ENCODE measurements around the gene RNF8. TPM values are rescaled to one million over a fixed set of nuclear protein-coding genes. Genes with fewer than 3 reads are reported as not detected.

The RNF8 gene
- total and polyA plus RNA-seq, 10 donors = 8.0 to 15.6 (median 13.1) TPM

DNA sequence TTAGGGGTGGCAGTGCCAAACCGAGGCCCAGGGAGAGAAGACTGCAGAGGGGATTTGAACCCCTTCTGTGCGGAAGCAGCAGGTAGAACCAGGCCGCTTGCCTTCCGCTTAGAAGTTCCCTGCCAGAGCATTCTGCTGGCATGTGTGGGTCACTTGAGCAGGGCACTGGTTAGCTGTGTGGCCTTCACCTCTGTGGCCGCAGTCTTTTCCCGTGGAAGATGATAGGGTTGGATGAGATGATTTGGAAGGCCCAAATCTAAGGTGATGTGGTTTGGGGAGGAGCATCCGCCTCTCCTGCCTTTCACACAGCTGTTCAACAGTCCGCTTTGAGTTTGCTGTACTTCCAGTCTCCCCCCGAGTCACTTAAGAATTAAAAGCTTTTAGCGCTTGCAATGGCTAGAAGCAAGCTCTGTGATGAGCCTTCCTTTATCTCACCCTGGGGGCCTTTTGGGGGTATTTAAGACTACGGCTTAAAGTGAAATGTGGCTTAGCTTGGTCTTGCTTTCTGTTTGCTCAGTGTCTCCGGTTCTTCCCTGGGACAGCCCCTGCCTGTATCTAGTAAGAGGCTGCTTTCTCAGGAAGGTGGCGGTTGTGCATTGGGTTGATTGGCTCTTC, 80.0 kb downstream of the RNF8 start:
- DNase-seq = no peak
- Histone ChIP-seq H3K9me3 (peaks cover 0 to 9% (median 0%) of the 10 kb centered on the region in 8 donors), H3K36me3 (peaks cover 0 to 35% (median 32%) of the 10 kb centered on the region in 6 donors), H3K4me1 (peaks cover 15 to 54% (median 37%) of the 10 kb centered on the region in 6 donors), H3K27me3 (replicated peaks in 1 of 7) (peaks cover 0 to under 1% (median 0%) of the 10 kb centered on the region in 7 donors), H3K4me3 (peak overlapping the region; percentile 77 to 94 (median 92)), H3K27ac (peak overlapping the region; percentile 90 to 97 (median 96))
- TF ChIP-seq POLR2A (IDR thresholded peaks at IDR 0.05) (no peak), POLR2AphosphoS5 (IDR thresholded peaks at IDR 0.05) (no peak)
- TF ChIP-seq, protein P1, sequence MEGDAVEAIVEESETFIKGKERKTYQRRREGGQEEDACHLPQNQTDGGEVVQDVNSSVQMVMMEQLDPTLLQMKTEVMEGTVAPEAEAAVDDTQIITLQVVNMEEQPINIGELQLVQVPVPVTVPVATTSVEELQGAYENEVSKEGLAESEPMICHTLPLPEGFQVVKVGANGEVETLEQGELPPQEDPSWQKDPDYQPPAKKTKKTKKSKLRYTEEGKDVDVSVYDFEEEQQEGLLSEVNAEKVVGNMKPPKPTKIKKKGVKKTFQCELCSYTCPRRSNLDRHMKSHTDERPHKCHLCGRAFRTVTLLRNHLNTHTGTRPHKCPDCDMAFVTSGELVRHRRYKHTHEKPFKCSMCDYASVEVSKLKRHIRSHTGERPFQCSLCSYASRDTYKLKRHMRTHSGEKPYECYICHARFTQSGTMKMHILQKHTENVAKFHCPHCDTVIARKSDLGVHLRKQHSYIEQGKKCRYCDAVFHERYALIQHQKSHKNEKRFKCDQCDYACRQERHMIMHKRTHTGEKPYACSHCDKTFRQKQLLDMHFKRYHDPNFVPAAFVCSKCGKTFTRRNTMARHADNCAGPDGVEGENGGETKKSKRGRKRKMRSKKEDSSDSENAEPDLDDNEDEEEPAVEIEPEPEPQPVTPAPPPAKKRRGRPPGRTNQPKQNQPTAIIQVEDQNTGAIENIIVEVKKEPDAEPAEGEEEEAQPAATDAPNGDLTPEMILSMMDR (IDR thresholded peaks at IDR 0.05 in 8 of 11, conservative IDR thresholded peaks at IDR 0.05 in 3 of 11) = no peak
- 6 to 13% (median 6%) methylated on average over 11 to 13 of the region's 13 CpGs for WGBS, 5 donors
- intact Hi-C loops (cut with DNase I; ENCODE audit: low total_unique reads) = no loop called here

DNA sequence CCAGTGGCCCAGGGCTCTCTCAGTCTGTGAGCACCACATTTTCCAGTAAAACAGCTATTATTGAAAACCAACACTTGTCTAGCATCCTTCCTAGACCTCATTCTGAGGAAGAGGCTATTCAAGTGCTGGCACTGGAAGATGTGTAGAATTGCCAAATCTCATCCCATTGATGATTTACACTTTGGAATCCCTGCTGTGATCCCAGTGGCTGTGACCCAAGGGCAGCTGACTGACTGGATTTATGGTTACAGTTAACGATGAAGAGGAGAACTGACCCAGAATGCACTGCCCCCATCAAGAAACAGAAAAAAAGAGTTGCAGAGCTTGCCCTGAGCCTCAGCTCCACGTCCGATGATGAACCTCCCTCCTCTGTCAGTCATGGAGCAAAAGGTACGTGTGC, 81.6 kb downstream of the RNF8 start:
- no peak for TF ChIP-seq POLR2A (IDR thresholded peaks at IDR 0.05)
- intact Hi-C loops (cut with DNase I; ENCODE audit: low total_unique reads) = no loop called here
- DNase-seq = no peak
- H3K27me3 ChIP-seq (replicated peaks in 1 of 7) = no peaks in the 10 kb centered on the region
- H3K36me3 ChIP-seq = peaks cover 0 to 51% (median 43%) of the 10 kb centered on the region in 6 donors
- H3K9me3 ChIP-seq = no peaks in the 10 kb centered on the region
- no peak overlapping the region for H3K4me3 ChIP-seq
- 82 to 93% (median 92%) methylated on average over 4 of the region's 4 CpGs for WGBS, 5 donors
- no peak overlapping the region for H3K27ac ChIP-seq
- peaks cover 15 to 69% (median 37%) of the 10 kb centered on the region in 6 donors for H3K4me1 ChIP-seq

DNA sequence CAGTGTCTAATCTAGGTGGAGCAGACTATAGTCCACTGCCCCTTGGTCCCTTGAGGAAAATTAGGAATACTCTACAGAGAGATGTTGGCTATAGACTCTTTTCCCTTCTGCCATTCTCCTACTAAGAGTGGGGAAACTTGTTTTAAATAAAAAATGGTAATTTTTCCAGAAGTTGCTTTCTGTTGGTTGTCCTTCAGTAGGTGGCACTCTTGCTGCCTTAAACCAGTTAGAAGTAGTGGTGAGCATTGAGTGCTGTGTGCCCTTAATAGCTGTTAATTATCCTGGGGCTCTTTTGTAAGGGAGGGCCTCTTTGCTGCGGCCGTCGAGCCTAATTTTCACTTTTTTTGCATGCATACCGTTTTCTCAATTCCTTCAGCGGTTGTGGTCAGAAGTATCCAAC, 82.0 kb downstream of the RNF8 start:
- intact Hi-C loops (cut with DNase I; ENCODE audit: low total_unique reads) = no loop called here
- peaks cover 15 to 73% (median 37%) of the 10 kb centered on the region in 6 donors for H3K4me1 ChIP-seq
- no peaks in the 10 kb centered on the region for H3K9me3 ChIP-seq
- no peak overlapping the region for H3K27ac ChIP-seq
- TF ChIP-seq POLR2AphosphoS5 (IDR thresholded peaks at IDR 0.05) = no peak
- no peak for TF ChIP-seq POLR2A (IDR thresholded peaks at IDR 0.05)
- TF ChIP-seq, protein P1 (IDR thresholded peaks at IDR 0.05 in 8 of 11, conservative IDR thresholded peaks at IDR 0.05 in 3 of 11) = no peak
- H3K27me3 ChIP-seq (replicated peaks in 1 of 7) = no peaks in the 10 kb centered on the region
- DNase-seq = no peak
- H3K36me3 ChIP-seq = peaks cover 0 to 56% (median 44%) of the 10 kb centered on the region in 6 donors
- 86 to 92% (median 89%) methylated on average over 5 of the region's 5 CpGs for WGBS, 5 donors
- H3K4me3 ChIP-seq = no peak overlapping the region

DNA sequence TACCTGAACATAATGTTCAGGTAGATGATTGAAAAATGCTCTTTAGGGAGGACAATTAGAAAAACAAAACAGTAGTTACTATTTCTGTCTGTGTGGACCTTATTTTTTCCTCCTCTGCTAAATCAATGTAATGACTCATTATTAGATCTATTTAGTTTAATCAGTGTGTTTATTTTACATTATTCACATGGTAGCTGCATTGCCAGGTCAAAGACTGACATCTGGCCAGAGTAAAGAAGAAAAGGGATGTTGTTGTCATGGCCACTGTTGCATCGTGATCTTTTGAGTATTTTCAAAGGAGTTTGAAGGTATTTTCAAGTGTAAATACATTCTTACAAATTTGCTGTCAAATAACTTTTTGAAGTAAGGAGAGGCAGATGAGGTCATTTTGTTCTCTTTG, 85.1 kb downstream of the RNF8 start:
- no peak for DNase-seq
- TF ChIP-seq POLR2A (IDR thresholded peaks at IDR 0.05) = no peak
- TF ChIP-seq POLR2AphosphoS5 (IDR thresholded peaks at IDR 0.05) = no peak
- TF ChIP-seq, protein P1 (IDR thresholded peaks at IDR 0.05 in 8 of 11, conservative IDR thresholded peaks at IDR 0.05 in 3 of 11) = no peak
- 57 to 94% (median 83%) methylated on average over 1 of the region's 1 CpG for WGBS, 5 donors

More for the DNA sequence above, 85.1 kb downstream of the RNF8 start:
- Histone ChIP-seq H3K27ac (no peak overlapping the region), H3K9me3 (no peaks in the 10 kb centered on the region), H3K4me1 (peaks cover 13 to 88% (median 45%) of the 10 kb centered on the region in 6 donors), H3K36me3 (peaks cover 0 to 73% (median 46%) of the 10 kb centered on the region in 6 donors), H3K27me3 (replicated peaks in 1 of 7) (no peaks in the 10 kb centered on the region), H3K4me3 (no peak overlapping the region)
- intact Hi-C loops (cut with DNase I; ENCODE audit: low total_unique reads) = no loop called here
